ENCODE data around the gene TMEM263.

The TMEM263 gene

GRCh38 chr12:106926657-106927056 is 29.1 kb upstream of the TMEM263 start:
- no peaks in the 10 kb centered on the region for H3K9me3 ChIP-seq (ENCODE audit: insufficient read depth, low read depth, low read length)

GRCh38 chr12:106934277-106934676 is 21.4 kb upstream of the TMEM263 start:
- Histone ChIP-seq H3K36me3 (ENCODE audit: insufficient read depth, low read length) (no peaks in the 10 kb centered on the region), H3F3A (ENCODE audit: low read depth) (no peaks in the 10 kb centered on the region), H4K20me1 (ENCODE audit: insufficient read depth, low read length, poor library complexity, severe bottlenecking) (no peaks in the 10 kb centered on the region), H3K27me3 (ENCODE audit: insufficient read depth, low read length, poor library complexity, severe bottlenecking) (no peaks in the 10 kb centered on the region), H2AFZ (ENCODE audit: low read length) (no peak overlapping the region), H3K9me2 (replicated peaks; ENCODE audit: low read depth, low read length) (no peaks in the 10 kb centered on the region), H3K9me3 (ENCODE audit: insufficient read depth, low read depth, low read length) (no peaks in the 10 kb centered on the region), H3K79me2 (ENCODE audit: insufficient read depth, low read length) (no peaks in the 10 kb centered on the region), H3K9ac (ENCODE audit: low read depth, low read length, poor library complexity, severe bottlenecking) (no peak overlapping the region), H3K4me1 (ENCODE audit: insufficient read depth, low read length, poor library complexity, severe bottlenecking) (no peaks in the 10 kb centered on the region), H3K4me2 (ENCODE audit: low read depth, low read length, poor library complexity, severe bottlenecking) (no peak overlapping the region), H3K4me3 (ENCODE audit: low read length, poor library complexity, severe bottlenecking) (no peak overlapping the region)
- TF ChIP-seq EZH2phosphoT487 (IDR thresholded peaks at IDR 0.05; ENCODE audit: borderline replicate concordance): no peak
- no peak for TF ChIP-seq CTCF (conservative IDR thresholded peaks at IDR 0.05; ENCODE audit: low read length)

More at GRCh38 chr12:106926657-106927056, 29.1 kb upstream of the TMEM263 start:
- H3K9me2 ChIP-seq (replicated peaks; ENCODE audit: low read depth, low read length): no peaks in the 10 kb centered on the region
- H3K27me3 ChIP-seq (ENCODE audit: insufficient read depth, low read length, poor library complexity, severe bottlenecking): no peaks in the 10 kb centered on the region
- TF ChIP-seq EZH2phosphoT487 (IDR thresholded peaks at IDR 0.05; ENCODE audit: borderline replicate concordance) (no peak), CTCF (conservative IDR thresholded peaks at IDR 0.05; ENCODE audit: low read length) (no peak)
- no peak overlapping the region for H3K9ac ChIP-seq (ENCODE audit: low read depth, low read length, poor library complexity, severe bottlenecking)
- H3K4me2 ChIP-seq (ENCODE audit: low read depth, low read length, poor library complexity, severe bottlenecking): no peak overlapping the region
- H3K36me3 ChIP-seq (ENCODE audit: insufficient read depth, low read length): no peaks in the 10 kb centered on the region
- no peak overlapping the region for H2AFZ ChIP-seq (ENCODE audit: low read length)
- H3K4me3 ChIP-seq (ENCODE audit: low read length, poor library complexity, severe bottlenecking): no peak overlapping the region
- H3K4me1 ChIP-seq (ENCODE audit: insufficient read depth, low read length, poor library complexity, severe bottlenecking): no peaks in the 10 kb centered on the region
- H3K79me2 ChIP-seq (ENCODE audit: insufficient read depth, low read length): no peaks in the 10 kb centered on the region
- H3F3A ChIP-seq (ENCODE audit: low read depth): no peaks in the 10 kb centered on the region
- H4K20me1 ChIP-seq (ENCODE audit: insufficient read depth, low read length, poor library complexity, severe bottlenecking): no peaks in the 10 kb centered on the region

GRCh38 chr12:106941481-106942156 is 14.1 kb upstream of the TMEM263 start:
- no peaks in the 10 kb centered on the region for H3F3A ChIP-seq (ENCODE audit: low read depth)
- H3K9me2 ChIP-seq (replicated peaks; ENCODE audit: low read depth, low read length): no peaks in the 10 kb centered on the region
- H3K9me3 ChIP-seq (ENCODE audit: insufficient read depth, low read depth, low read length): 0 out of 2 replicates have a peak, but pooled peaks cover 5% of the 10 kb centered on the region
- TF ChIP-seq EZH2phosphoT487 (IDR thresholded peaks at IDR 0.05; ENCODE audit: borderline replicate concordance) (no peak), CTCF (conservative IDR thresholded peaks at IDR 0.05; ENCODE audit: low read length) (no peak)
- H3K4me1 ChIP-seq (ENCODE audit: insufficient read depth, low read length, poor library complexity, severe bottlenecking): no peaks in the 10 kb centered on the region
- H3K4me3 ChIP-seq (ENCODE audit: low read length, poor library complexity, severe bottlenecking): no peak overlapping the region
- no peak overlapping the region for H3K9ac ChIP-seq (ENCODE audit: low read depth, low read length, poor library complexity, severe bottlenecking)
- H3K36me3 ChIP-seq (ENCODE audit: insufficient read depth, low read length): no peaks in the 10 kb centered on the region
- no peaks in the 10 kb centered on the region for H3K79me2 ChIP-seq (ENCODE audit: insufficient read depth, low read length)
- no peaks in the 10 kb centered on the region for H3K27me3 ChIP-seq (ENCODE audit: insufficient read depth, low read length, poor library complexity, severe bottlenecking)
- H4K20me1 ChIP-seq (ENCODE audit: insufficient read depth, low read length, poor library complexity, severe bottlenecking): no peaks in the 10 kb centered on the region
- no peak overlapping the region for H2AFZ ChIP-seq (ENCODE audit: low read length)
- no peak overlapping the region for H3K4me2 ChIP-seq (ENCODE audit: low read depth, low read length, poor library complexity, severe bottlenecking)
